SU-DHL-6 (cell line): ENCODE results near the gene BLACAT1.

ENCODE experiments used
- CTCF ChIP-seq: fragments of 200-600 bp; sonication (generic); IDR thresholded peaks from one replicate; pipeline ENCODE4 v1.5.1; 2017; ENCODE audit warnings: antibody characterized with exemption, mild to moderate bottlenecking, low read length, moderate library complexity; ENCODE audit not compliant: insufficient read depth, poor library complexity, severe bottlenecking
- EZH2phosphoT487 ChIP-seq: fragments of 200-600 bp; sonication (generic), shearing (Covaris generic); conservative IDR thresholded peaks from 2 replicates; pipeline ENCODE4 v1.6.1; 2018; ENCODE audit warnings: mild to moderate bottlenecking, antibody characterized with exemption, low read length, moderate library complexity, mixed read lengths

GRCh38 chr1:205481629-205482151 is 25.8 kb upstream of the BLACAT1 start:
- TF ChIP-seq CTCF (no peak), EZH2phosphoT487 (no peak)
